Neural cell (in vitro differentiated cells): Measurements from ENCODE around the gene SYNGR4. TPM values are rescaled to one million over a fixed set of nuclear protein-coding genes. Genes with fewer than 3 reads are reported as not detected.

Experiments
- H2AFZ ChIP-seq: fragments of 200-600, 300-800 bp; sonication (generic), shearing (Covaris generic); 2 replicates; pipeline ENCODE4 v1.6.0; 2014; ENCODE audit warnings: low read depth, mild to moderate bottlenecking, antibody characterized with exemption, low read length, moderate library complexity
- H3F3A ChIP-seq: fragments of 200-600 bp; shearing (Covaris generic); 2 replicates; pipeline ENCODE4 v1.6.1; 2016; ENCODE audit warnings: mild to moderate bottlenecking, moderate library complexity, mixed read lengths, antibody characterized with exemption, low read length; ENCODE audit not compliant: insufficient read depth, poor library complexity, severe bottlenecking
- H3K27ac ChIP-seq: fragments of 200-600, 300-800 bp; sonication (generic), shearing (Covaris generic); 2 replicates; pipeline ENCODE4 v1.5.1; 2014; ENCODE audit warnings: mild to moderate bottlenecking, low read length, moderate library complexity
- H3K27me3 ChIP-seq: fragments of 300-800, 200-600 bp; sonication (generic), shearing (Covaris generic); 2 replicates; pipeline ENCODE4 v1.6.0; 2014; ENCODE audit warnings: mild to moderate bottlenecking, low read depth, low read length, moderate library complexity; ENCODE audit not compliant: insufficient read depth
- H3K36me3 ChIP-seq: fragments of 300-800, 200-600 bp; sonication (generic), shearing (Covaris generic); 2 replicates; pipeline ENCODE4 v1.5.1; 2014; ENCODE audit warnings: mild to moderate bottlenecking, antibody characterized with exemption, low read length, moderate library complexity; ENCODE audit not compliant: insufficient read depth
- H3K4me2 ChIP-seq: fragments of 300-800, 200-600 bp; sonication (generic), shearing (Covaris generic); 2 replicates; pipeline ENCODE4 v1.6.0; 2014; ENCODE audit warnings: mild to moderate bottlenecking, low read length
- H3K4me3 ChIP-seq: fragments of 300-800, 200-600 bp; sonication (generic), shearing (Covaris generic); 2 replicates; pipeline ENCODE4 v1.5.1; 2014; ENCODE audit warnings: mild to moderate bottlenecking, low read length, moderate library complexity
- H3K79me2 ChIP-seq: fragments of 200-600 bp; shearing (Covaris generic); replicated peaks from 2 replicates; pipeline ENCODE4 v1.6.0; 2014; ENCODE audit warnings: mild to moderate bottlenecking, low read length, moderate library complexity; ENCODE audit not compliant: insufficient read depth
- H3K9ac ChIP-seq: fragments of 300-800, 200-600 bp; sonication (generic), shearing (Covaris generic); 2 replicates; pipeline ENCODE4 v1.6.1; 2016; ENCODE audit warnings: mild to moderate bottlenecking, low read length, mixed read lengths
- H3K9me2 ChIP-seq: fragments of 200-600 bp; shearing (Covaris generic); 2 replicates; pipeline ENCODE4 v1.6.1; 2016; ENCODE audit warnings: mild to moderate bottlenecking, low read length, mixed read lengths; ENCODE audit not compliant: insufficient read depth
- H3K9me3 ChIP-seq: fragments of 200-600, 300-800 bp; sonication (generic), shearing (Covaris generic); 2 replicates; pipeline ENCODE4 v1.6.1; 2016; ENCODE audit warnings: mild to moderate bottlenecking, mixed run types, low read length, moderate library complexity, mixed read lengths
- H4K20me1 ChIP-seq: fragments of 200-600 bp; shearing (Covaris generic); 2 replicates; pipeline ENCODE4 v1.6.1; 2016; ENCODE audit warnings: mild to moderate bottlenecking, mixed run types; ENCODE audit not compliant: insufficient read depth
- EP300 ChIP-seq: fragments of 450-650 bp; conservative IDR thresholded peaks from 2 replicates; pipeline ENCODE4 v1.6.1; 2014; ENCODE audit warnings: antibody characterized with exemption, mild to moderate bottlenecking, moderate library complexity; ENCODE audit not compliant: poor library complexity, severe bottlenecking
- EZH2 ChIP-seq: fragments of 200-600, 300-800 bp; shearing (Covaris generic), sonication (generic); IDR thresholded peaks from 2 replicates; pipeline ENCODE4 v1.6.1; 2014; ENCODE audit warnings: antibody characterized with exemption, low read length, borderline replicate concordance, mild to moderate bottlenecking; ENCODE audit not compliant: insufficient read depth, poor library complexity, severe bottlenecking
- MXI1 ChIP-seq: fragments of 450-650 bp; conservative IDR thresholded peaks from 2 replicates; pipeline ENCODE4 v1.6.1; 2014; ENCODE audit warnings: antibody characterized with exemption, mild to moderate bottlenecking; ENCODE audit not compliant: poor library complexity, severe bottlenecking
- POLR2AphosphoS5 ChIP-seq: IDR thresholded peaks from 2 replicates; pipeline ENCODE4 v1.6.1; 2012
- RAD21 ChIP-seq: fragments of 450-650 bp; conservative IDR thresholded peaks from 2 replicates; pipeline ENCODE4 v1.6.1; 2014; ENCODE audit warnings: antibody characterized with exemption, mild to moderate bottlenecking, moderate library complexity
- SMC3 ChIP-seq: fragments of 450-650 bp; conservative IDR thresholded peaks from 2 replicates; pipeline ENCODE4 v1.6.1; 2014; ENCODE audit warnings: antibody characterized with exemption, mild to moderate bottlenecking, moderate library complexity; ENCODE audit not compliant: poor library complexity
- TAF1 ChIP-seq: IDR thresholded peaks from 2 replicates; pipeline ENCODE4 v1.6.1; 2012; ENCODE audit warnings: low read depth
- polyA plus RNA-seq: library from polyadenylated mRNA; depleted of rRNA; stranded (reverse); fragments of >200 nt; gene quantifications from 2 replicates; pipeline ENCODE4 v1.2.3, GENCODE V29; 2014
- TF ChIP-seq, protein P1 (sequence below): IDR thresholded peaks from 2 replicates; pipeline ENCODE4 v1.6.1; 2012; ENCODE audit warnings: borderline replicate concordance

Gene SYNGR4
- polyA plus RNA-seq, 1 donor from 2014 or later: not detected

DNA sequence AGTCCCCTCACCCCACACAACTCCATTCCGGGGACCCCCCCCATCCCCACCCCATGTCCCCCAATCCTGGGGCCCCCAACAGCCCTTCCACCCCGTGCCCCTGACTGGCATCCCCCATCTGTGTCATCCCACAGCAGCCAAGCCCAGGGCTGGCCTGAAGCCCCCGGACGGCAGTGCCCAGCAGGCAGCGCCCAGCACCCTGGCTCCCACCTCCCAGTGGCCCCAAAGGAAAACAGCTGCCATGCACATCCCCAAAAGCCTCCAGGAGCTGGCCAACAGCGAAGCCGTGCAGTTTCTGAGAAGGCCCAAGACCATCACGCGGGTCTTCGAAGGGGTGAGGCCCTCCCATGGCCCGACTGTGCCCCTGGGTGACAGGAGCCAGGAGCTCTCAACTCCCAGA is 1.4 kb downstream of the SYNGR4 start:
- TF ChIP-seq TAF1: no peak
- TF ChIP-seq EP300: no peak
- TF ChIP-seq SMC3: no peak
- TF ChIP-seq, protein P1, sequence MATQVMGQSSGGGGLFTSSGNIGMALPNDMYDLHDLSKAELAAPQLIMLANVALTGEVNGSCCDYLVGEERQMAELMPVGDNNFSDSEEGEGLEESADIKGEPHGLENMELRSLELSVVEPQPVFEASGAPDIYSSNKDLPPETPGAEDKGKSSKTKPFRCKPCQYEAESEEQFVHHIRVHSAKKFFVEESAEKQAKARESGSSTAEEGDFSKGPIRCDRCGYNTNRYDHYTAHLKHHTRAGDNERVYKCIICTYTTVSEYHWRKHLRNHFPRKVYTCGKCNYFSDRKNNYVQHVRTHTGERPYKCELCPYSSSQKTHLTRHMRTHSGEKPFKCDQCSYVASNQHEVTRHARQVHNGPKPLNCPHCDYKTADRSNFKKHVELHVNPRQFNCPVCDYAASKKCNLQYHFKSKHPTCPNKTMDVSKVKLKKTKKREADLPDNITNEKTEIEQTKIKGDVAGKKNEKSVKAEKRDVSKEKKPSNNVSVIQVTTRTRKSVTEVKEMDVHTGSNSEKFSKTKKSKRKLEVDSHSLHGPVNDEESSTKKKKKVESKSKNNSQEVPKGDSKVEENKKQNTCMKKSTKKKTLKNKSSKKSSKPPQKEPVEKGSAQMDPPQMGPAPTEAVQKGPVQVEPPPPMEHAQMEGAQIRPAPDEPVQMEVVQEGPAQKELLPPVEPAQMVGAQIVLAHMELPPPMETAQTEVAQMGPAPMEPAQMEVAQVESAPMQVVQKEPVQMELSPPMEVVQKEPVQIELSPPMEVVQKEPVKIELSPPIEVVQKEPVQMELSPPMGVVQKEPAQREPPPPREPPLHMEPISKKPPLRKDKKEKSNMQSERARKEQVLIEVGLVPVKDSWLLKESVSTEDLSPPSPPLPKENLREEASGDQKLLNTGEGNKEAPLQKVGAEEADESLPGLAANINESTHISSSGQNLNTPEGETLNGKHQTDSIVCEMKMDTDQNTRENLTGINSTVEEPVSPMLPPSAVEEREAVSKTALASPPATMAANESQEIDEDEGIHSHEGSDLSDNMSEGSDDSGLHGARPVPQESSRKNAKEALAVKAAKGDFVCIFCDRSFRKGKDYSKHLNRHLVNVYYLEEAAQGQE: no peak
- TF ChIP-seq EZH2: no peak
- TF ChIP-seq RAD21: no peak
- Histone ChIP-seq H3K9ac (no peak overlapping the region), H3K27me3 (no peaks in the 10 kb centered on the region), H3K9me2 (no peaks in the 10 kb centered on the region), H4K20me1 (no peaks in the 10 kb centered on the region), H3K36me3 (no peaks in the 10 kb centered on the region), H3K79me2 (no peaks in the 10 kb centered on the region), H3K27ac (no peak overlapping the region), H3F3A (no peaks in the 10 kb centered on the region), H3K4me3 (no peak overlapping the region), H3K9me3 (no peaks in the 10 kb centered on the region), H3K4me2 (no peak overlapping the region), H2AFZ (no peak overlapping the region)

DNA sequence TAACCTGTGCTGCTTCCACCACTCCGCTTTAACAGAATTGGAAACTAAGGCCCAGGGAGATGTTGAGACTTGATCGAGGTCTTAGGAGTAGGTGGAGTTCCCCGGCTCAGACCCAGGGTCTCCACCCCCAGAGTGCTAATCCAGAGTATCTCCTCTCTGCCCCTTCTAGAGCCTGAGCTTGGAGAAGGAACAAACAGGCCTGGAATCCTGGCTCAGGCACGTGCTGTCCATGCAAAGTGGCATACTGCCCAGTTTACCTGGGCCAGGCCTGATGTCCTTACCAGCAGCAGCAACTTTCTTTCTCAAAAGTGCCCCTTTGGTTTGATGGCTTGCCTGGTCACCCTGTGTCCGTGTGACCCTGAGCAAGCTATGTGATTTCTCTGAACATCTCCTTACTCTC is 3.7 kb downstream of the SYNGR4 start:
- no peak overlapping the region for H3K27ac ChIP-seq
- H4K20me1 ChIP-seq: no peaks in the 10 kb centered on the region
- no peak overlapping the region for H3K4me3 ChIP-seq
- no peaks in the 10 kb centered on the region for H3K9me2 ChIP-seq
- no peaks in the 10 kb centered on the region for H3K9me3 ChIP-seq
- no peaks in the 10 kb centered on the region for H3K36me3 ChIP-seq
- H3K27me3 ChIP-seq: no peaks in the 10 kb centered on the region
- no peak overlapping the region for H3K9ac ChIP-seq
- H2AFZ ChIP-seq: no peak overlapping the region
- H3F3A ChIP-seq: no peaks in the 10 kb centered on the region
- TF ChIP-seq, protein P1: no peak
- TF ChIP-seq EZH2: no peak
- TF ChIP-seq MXI1: no peak
- TF ChIP-seq POLR2AphosphoS5: no peak
- H3K4me2 ChIP-seq: no peak overlapping the region
- H3K79me2 ChIP-seq: no peaks in the 10 kb centered on the region
